Stimulated activated CD4-positive, alpha-beta T cell treated with anti-CD3 and anti-CD28 coated beads, Interleukin-15, amount 100 ng/mL, for 48 hours (primary cell): ENCODE data around the gene ITGA5.
A peak's percentile ranks its signal among the peaks of the same experiment; 100 is the strongest.

Experiments used
- DNase-seq, 2 donors: peaks; one replicate each; pipeline ENCODE4 v3.0.0-alpha.2; 2020; ENCODE audit warnings: low read depth in 2 of 2

Gene ITGA5

DNA sequence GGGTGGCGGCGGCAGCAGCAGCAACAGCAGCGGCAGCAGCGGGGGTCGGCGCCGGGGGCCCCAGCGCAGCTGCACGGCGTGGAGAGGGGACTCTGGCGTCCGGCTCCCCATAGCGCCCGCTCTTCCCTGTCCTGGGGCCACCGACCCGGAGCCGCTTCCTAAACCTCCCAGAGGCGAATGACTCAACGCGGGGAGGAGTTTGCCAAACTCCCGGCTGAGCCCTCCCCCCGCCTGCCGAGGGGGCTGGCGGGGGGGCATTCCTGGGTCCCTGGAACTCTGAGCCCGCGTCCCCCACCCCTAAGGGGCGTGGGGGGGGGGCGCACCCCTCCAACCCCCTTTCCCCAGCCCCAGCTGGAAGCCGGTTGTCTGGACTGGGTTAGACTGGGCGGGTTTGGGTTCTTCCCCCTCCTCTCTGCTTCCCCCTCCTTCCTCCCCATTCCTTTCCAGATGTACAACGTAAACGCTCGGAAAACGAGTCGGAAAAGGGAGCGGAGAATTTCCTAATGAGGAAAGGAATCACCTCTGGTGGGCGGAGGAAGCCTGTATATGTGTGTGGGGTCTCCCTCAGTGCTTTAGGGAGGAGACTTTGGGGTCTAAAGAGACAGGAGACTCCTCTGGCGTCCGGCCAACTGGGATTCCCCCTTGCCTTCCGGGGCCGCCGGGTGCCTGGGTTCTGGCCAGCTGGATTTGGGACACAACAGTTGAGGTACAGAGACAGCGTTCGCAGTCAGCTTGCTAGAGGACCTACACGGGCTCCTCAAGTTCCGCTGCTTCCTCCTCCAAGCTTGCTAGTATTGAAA is at the start of gene ITGA5:
Gene ITGA5 (minus strand): TSS at position 179 of the 800 bp plus-strand sequence. CDS start 68 bp downstream, at position 111.
- peak in 1 of 2 donors; percentile 43 for DNase-seq

DNA sequence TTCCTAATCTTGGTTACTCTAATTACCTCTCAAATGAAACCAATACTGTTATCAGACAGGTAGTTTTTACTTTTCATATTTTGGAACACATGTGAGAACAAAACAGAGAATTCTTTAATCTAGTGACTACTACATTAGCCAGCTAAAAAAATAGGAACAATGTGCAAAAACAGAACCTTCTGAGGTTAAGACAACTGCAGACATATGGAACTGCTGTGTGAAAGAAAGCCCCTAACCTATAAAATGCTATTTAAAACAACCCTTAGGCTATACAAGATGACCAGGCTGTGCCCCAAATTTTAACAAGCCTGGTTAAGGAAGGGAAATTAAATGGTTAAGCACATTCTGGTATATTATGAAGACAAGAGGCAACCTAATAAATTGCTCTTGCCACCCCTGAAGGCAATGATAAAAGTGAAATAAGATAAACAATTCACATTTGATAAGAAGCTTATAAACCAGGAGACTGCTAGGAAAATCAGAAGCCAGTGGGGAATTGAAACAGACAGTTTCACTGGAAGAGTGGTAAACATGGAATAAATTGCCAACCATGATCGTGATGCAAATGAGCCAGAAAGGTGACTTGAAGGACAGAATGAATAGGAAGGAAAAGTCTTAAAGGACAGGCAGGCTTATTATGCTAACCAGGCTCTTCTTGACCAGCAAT is 46.9 kb upstream of the ITGA5 start:
- DNase-seq = no peak

- no peak for DNase-seq
Observed at GRCh38 chr12:54463484-54463883, 44.4 kb upstream of the ITGA5 start.

- DNase-seq = no peak
Observed at GRCh38 chr12:54463034-54463433, 44.0 kb upstream of the ITGA5 start.

GRCh38 chr12:54460317-54460923 is 41.4 kb upstream of the ITGA5 start:
- no peak for DNase-seq

GRCh38 chr12:54459355-54459754 is 40.3 kb upstream of the ITGA5 start:
- DNase-seq = no peak

DNA sequence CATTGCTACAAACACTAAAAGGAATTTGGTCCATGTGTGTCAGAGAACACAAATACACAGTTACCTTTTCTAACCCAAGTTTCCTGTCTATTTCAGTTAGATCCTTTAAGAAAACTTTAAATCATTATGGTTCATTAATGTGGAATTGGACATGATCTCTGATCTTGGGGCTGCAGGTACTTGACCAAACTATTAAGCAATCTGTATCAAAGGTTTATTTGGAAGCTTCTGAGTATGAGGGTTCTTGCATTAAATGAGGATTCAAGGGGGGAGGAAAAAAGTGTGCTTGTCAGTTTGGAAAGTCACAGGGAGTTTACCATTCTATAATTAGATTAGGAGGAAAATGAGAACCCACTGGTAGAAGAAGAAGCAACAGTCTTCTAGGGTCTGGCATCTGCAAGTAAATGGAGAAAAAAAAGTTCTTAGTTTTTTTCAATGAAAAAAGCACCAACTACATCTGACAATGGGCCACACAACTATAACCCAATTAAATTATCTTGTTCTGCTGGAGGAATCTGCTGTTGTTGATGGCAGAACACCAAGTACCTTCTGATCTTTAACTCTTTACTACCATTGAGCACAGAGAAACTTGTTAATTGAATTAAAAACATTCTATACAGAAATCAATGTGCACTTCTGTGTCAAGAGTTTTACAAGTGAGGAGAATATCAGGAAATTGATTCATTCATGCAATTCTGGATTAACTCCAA is 36.8 kb upstream of the ITGA5 start:
- DNase-seq = no peak

DNA sequence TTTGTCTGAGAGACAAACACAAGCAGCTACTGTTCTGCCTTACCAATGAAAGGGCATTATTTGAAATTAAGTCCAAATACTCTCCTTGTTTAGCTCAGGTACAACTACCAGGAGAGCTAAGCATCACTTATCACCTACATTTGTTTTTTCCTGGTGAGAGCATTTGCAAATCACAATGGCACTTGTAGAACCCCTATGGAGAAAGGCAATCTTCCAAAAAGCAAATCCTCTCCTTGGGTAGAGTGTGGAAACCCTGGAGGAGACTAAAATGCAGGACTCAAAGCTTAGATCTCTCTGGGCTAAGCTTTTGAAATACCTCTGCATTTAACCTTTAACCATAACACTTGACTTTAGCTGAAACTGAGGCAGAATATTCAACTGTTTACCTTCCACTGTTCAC is 33.6 kb upstream of the ITGA5 start:
- no peak for DNase-seq

GRCh38 chr12:54448344-54448743 is 29.3 kb upstream of the ITGA5 start:
- DNase-seq = no peak

DNA sequence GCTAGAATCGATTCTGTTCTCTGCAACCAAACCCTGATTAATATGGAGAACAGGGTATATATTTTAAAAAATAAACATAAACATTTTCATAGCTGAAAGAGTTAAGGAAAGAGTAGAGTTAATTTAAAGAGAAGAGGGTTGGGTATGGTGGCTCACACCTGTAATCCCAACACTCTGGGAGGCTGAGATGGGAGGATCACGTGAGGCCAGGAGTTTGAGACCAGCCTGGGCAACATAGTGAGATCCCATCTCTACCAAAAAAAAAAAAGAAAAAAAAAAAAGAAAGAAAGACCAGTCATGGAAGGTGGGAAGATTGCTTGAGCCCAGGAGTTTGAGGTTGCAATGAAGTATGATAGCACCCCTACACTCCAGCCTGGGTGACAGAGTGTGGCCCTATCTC is 28.9 kb upstream of the ITGA5 start:
- no peak for DNase-seq

DNA sequence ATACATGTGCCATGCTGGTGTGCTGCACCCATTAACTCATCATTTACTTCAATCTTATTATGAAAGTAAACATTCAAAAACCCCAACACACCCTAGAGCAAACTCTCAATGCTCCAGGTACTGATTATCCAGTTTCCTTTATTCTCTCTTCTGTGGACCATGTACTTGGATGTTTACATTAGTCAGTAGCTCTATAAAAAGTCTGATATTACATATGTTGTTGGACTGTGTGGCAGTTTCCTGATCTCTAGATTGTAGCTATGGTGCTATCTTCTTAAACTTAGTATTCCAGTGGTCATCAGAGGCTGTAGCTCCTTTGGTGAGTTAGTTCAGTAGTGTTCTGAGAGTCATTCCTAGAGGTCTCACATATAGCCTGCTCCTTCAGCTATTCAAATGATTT is 25.1 kb upstream of the ITGA5 start:
- DNase-seq = no peak

GRCh38 chr12:54443446-54443845 is 24.4 kb upstream of the ITGA5 start:
- DNase-seq = no peak

GRCh38 chr12:54442961-54443360 is 23.9 kb upstream of the ITGA5 start:
- DNase-seq = no peak

DNA sequence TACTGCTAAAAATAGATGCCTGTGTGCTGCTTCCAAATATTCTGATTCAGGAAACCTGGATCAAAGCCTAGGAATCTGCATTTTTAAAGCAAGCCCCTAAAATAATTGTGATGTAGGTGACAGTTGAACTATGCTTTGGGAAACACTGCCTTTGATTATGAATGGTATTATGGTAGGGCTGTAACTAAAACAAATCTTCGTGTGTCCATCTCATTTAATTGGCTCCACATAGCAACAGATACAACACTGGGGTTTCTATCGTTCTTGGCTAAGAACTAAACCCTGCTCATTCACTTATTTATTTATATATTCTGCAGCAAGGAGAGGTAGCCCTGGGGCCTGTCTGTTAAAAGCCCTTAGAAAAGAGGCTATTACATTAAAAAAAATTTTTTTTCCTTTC is 23.0 kb upstream of the ITGA5 start:
- DNase-seq = no peak

DNA sequence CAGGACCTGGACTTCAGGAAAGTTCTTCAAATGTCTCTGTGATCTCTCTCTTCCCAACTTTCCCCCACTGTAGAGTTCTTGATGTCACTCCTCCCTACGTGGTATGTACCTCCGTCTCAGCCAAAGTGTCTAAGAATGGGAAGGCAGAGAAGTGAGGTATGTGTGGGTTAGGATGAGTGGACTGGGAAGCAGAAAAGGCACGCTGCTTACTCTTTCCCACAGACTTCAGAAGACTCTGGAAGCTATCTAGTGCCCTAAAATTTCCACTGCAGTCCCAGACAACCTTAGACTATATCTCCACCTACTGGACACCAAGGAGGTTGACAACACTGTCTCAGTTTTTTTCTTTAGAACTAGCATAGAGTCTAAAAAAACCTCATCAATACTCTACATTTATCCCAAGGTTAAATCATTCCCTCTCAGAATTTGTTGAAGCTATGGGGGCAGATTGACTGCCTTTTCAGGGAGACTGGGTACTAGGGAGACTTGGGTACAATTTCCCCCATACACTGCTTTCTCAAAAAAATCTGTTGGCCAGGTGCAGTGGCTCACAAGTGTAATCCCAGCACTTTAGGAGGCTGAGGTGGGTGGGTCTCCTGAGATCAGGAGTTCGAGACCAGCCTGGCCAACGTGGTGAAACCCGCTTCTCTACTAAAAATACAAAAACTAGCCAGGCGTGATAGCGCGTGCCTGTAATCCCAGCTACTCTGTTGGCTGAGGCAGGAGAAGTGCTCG is 20.6 kb upstream of the ITGA5 start:
- DNase-seq = no peak

GRCh38 chr12:54439096-54439495 is 20.0 kb upstream of the ITGA5 start:
- DNase-seq = no peak

DNA sequence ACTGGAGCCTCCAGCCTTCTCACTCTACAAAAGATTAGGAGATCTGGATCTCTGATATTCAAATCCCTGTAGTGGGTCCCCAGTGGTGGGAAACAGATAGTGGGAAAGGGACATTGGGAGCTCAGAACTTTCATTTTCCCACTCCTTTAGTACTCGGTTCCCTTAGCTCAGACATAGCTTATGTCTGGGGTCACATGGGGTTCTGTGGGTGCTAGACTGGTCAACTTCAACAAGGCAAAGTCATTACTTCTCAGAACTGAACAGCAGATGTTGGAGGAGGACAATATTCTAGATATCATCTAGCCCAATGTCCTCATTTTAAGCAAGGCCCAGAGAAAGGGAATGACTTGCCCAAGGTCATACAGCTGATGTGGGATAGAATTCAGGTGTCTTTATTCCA is 19.5 kb upstream of the ITGA5 start:
- no peak for DNase-seq

GRCh38 chr12:54437697-54438096 is 18.6 kb upstream of the ITGA5 start:
- DNase-seq = no peak

DNA sequence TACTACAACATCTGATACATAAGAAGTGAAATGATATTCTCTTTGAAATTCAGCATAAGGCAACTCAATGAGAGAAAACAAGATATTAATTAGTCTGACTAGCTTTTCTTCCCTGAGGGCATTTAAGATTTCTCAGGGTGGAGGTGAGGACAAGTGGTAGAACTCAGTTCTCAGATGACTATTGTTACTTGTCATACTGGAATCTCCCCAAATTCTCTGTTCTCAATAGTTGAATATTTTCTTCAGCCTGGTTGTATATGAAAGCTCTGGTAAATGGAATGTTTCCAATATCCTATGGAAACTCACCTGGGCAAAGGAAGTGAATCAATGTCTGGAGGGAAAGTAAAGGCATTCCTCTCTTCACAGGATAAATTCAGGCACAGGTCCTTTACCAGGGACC is 18.2 kb upstream of the ITGA5 start:
- no peak for DNase-seq

DNA sequence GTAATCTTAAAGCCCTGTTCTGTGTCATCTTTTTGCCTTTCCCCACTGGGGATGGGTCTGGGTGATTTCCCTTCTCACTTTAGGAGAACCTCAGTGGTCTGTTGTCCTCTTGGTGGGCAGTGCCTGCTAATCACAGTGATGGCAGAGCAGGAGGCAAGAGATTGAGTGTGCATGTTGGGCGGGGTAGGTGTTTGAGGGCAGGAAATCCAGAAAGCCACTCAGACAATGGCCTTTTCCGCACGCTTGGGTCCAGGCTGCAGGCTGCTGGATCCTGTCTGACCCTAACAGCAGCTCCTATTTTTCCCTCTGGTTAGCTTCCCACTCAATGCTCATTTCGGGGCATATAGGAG is 13.7 kb upstream of the ITGA5 start:
- no peak for DNase-seq

GRCh38 chr12:54431911-54432814 is 13.1 kb upstream of the ITGA5 start:
- DNase-seq = peak in 1 of 2 donors; percentile 43
